ENCODE measurements around the gene JAM3.

JAM3 gene

GRCh38 chr11:134200688-134201087, 131.8 kb downstream of the JAM3 start:
- no peak for DNase-seq

All from Kasumi-1 (cell line).